Measurements from ENCODE around the gene ENGASE. TPM values are rescaled to one million over a fixed set of nuclear protein-coding genes. Genes with fewer than 3 reads are reported as not detected.

ENGASE gene
- total RNA-seq, 4 donors from 2014 or later: 8.3 to 46.5 (median 16.2) TPM

DNA sequence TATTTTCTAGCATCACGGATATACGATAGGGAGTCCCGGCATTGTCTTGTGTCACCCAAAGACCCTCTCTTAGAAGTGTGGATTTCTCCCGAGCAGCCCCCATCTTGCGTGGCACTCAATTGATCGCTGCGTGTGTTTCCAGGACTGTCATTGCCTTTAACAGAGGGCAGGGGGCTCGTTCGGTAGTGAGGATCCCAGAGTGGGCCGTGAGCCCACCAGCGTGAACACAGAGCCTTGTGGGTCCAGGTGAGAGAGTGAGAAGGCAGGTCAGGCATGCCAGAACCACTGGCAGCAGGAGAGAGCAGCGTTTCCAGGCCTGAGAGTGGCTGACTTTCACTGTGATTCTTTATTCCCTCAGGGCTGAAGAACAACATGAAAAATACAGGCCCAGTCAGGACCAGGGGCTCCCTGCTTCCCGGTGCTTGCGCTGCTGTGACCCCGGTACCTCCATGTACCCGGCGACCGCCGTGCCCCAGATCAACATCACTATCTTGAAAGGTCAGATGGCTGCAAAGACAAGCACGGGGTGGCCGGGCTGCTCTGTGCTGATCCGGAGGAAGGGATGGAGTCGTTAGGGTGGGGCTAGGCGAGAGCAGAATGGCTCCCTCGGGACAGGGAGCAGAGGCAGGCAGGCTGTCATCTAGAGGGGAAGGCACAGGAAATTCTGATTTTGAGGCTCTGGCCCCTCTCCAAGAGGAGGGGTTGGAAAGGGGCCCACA is 28.3 kb upstream of the ENGASE start:
- WGBS, 2 donors (ENCODE audit: low coverage in 1 of 2): 32% methylated on average over 6 to 8 of the region's 25 CpGs
- H3K4me1 ChIP-seq: peaks cover 0 to 45% (median 3%) of the 10 kb centered on the region in 3 donors
- ATAC-seq: no peak
- TF ChIP-seq POLR2AphosphoS5 (IDR thresholded peaks at IDR 0.05) (no peak), POLR2A (IDR thresholded peaks at IDR 0.05) (no peak)
- peak overlapping the region in 1 of 2 donors; percentile 8 for H3K4me3 ChIP-seq
- H3K27me3 ChIP-seq: no peaks in the 10 kb centered on the region
- H3K36me3 ChIP-seq: peaks cover 0 to 58% of the 10 kb centered on the region in 2 donors
- H3K9me3 ChIP-seq: no peaks in the 10 kb centered on the region
- peak overlapping the region in 3 of 4 donors; percentile 24 to 63 (median 53) for H3K27ac ChIP-seq

GRCh38 chr17:79046916-79047280 is 27.7 kb upstream of the ENGASE start:
- WGBS, 2 donors (ENCODE audit: low coverage in 1 of 2): 60 to 63% methylated on average over 1 to 7 of the region's 15 CpGs
- Histone ChIP-seq H3K36me3 (peaks cover 0 to 58% of the 10 kb centered on the region in 2 donors), H3K27me3 (no peaks in the 10 kb centered on the region), H3K4me3 (peak overlapping the region in 1 of 2 donors; percentile 8), H3K4me1 (peaks cover 0 to 44% (median 3%) of the 10 kb centered on the region in 3 donors), H3K9me3 (no peaks in the 10 kb centered on the region), H3K27ac (peak overlapping the region in 2 of 4 donors; percentile 53 to 63)
- no peak for TF ChIP-seq POLR2AphosphoS5 (IDR thresholded peaks at IDR 0.05)
- no peak for TF ChIP-seq POLR2A (IDR thresholded peaks at IDR 0.05)
- TF ChIP-seq CTCF (IDR thresholded peaks at IDR 0.05): no peak
- TF ChIP-seq EP300 (IDR thresholded peaks at IDR 0.05): no peak
- ATAC-seq: no peak

DNA sequence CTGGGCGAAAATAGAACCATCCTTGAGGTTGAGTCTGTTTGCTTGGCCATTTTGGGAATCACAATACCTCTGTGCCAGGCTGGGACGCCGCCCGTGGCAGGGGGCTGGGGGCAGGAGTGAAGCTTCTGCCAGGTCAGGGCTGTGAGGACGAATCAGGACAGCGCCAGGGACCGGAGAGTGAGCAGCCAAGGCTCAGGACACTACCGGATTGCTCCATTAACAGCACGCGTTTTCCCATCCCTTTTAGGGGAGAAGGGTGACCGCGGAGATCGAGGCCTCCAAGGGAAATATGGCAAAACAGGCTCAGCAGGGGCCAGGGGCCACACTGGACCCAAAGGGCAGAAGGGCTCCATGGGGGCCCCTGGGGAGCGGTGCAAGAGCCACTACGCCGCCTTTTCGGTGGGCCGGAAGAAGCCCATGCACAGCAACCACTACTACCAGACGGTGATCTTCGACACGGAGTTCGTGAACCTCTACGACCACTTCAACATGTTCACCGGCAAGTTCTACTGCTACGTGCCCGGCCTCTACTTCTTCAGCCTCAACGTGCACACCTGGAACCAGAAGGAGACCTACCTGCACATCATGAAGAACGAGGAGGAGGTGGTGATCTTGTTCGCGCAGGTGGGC is 27.2 kb upstream of the ENGASE start:
- Histone ChIP-seq H3K27me3 (no peaks in the 10 kb centered on the region), H3K36me3 (peaks cover 0 to 58% of the 10 kb centered on the region in 2 donors), H3K9me3 (no peaks in the 10 kb centered on the region), H3K4me1 (peaks cover 0 to 39% (median 3%) of the 10 kb centered on the region in 3 donors), H3K27ac (peak overlapping the region in 3 of 4 donors; percentile 14 to 63 (median 53)), H3K4me3 (peak overlapping the region in 1 of 2 donors; percentile 4)
- 75 to 88% methylated on average over 11 to 13 of the region's 30 CpGs for WGBS, 2 donors (ENCODE audit: low coverage in 1 of 2)
- no peak for TF ChIP-seq POLR2A (IDR thresholded peaks at IDR 0.05)
- no peak for TF ChIP-seq POLR2AphosphoS5 (IDR thresholded peaks at IDR 0.05)
- no peak for TF ChIP-seq EP300 (IDR thresholded peaks at IDR 0.05)
- TF ChIP-seq CTCF (IDR thresholded peaks at IDR 0.05): no peak
- ATAC-seq: no peak

- ATAC-seq: no peak
- Histone ChIP-seq H3K4me1 (peaks cover 0 to 33% (median 3%) of the 10 kb centered on the region in 3 donors), H3K9me3 (no peaks in the 10 kb centered on the region), H3K36me3 (peaks cover 0 to 58% of the 10 kb centered on the region in 2 donors), H3K27ac (peak overlapping the region in 2 of 4 donors; percentile 14 to 63), H3K27me3 (no peaks in the 10 kb centered on the region), H3K4me3 (no peak overlapping the region)
- no peak for TF ChIP-seq POLR2AphosphoS5 (IDR thresholded peaks at IDR 0.05)
- TF ChIP-seq EP300 (IDR thresholded peaks at IDR 0.05): no peak
- TF ChIP-seq CTCF (IDR thresholded peaks at IDR 0.05): no peak
- TF ChIP-seq POLR2A (IDR thresholded peaks at IDR 0.05): no peak
- 77 to 93% methylated on average over 2 to 5 of the region's 41 CpGs for WGBS, 2 donors (ENCODE audit: low coverage in 1 of 2)
Observed at GRCh38 chr17:79047923-79048825, 26.4 kb upstream of the ENGASE start.
